HepG2 (cell line): ENCODE data around the gene ZNF331. TPM values are rescaled to one million over a fixed set of nuclear protein-coding genes. Genes with fewer than 3 reads are reported as not detected.
"Not testable (repeated sequence)": the region's sequence is repeated elsewhere in the genome, so short reads cannot be mapped to it uniquely, and the experiment has no call there.

Experiments
- ATAC-seq: fragments of 200-7000 bp; cut with Tn5 transposase; 3 replicates; pipeline ENCODE4 v1.9.1; 2020; ENCODE audit warnings: mild to moderate bottlenecking, moderate library complexity
- BruUV-seq: library from RNA; stranded (reverse); fragments of 400-500 nt; replicated peaks from 2 replicates; lab custom pipeline; 2021; lab: Mats Ljungman, UMichigan
- CTCF ChIA-PET: fragments of 300-600 bp; formaldehyde crosslinking; extraction: SDS; loops from one replicate; lab custom pipeline; 2021; ENCODE audit warnings: low total read pairs, inconsistent platforms, low intra/inter-chr PET ratio; lab: Yijun Ruan, JAX
- POLR2A ChIA-PET: fragments of 350-600 bp; sonication (Branson Sonifier 250); formaldehyde crosslinking; loops from one replicate; lab custom pipeline; 2020; ENCODE audit warnings: antibody characterized with exemption, inconsistent platforms; lab: Yijun Ruan, JAX
- DNase-seq: peaks from one replicate; pipeline ENCODE4 v3.0.0-alpha.2; 2015; ENCODE audit warnings: low spot score
- FAIRE-seq: peaks from 3 replicates; lab custom pipeline; 2011; peaks lifted over from hg19 to GRCh38; lab: Jason Lieb, UNC
- H2AFZ ChIP-seq: one replicate; pipeline ENCODE4 v1.6.1; 2011; ENCODE audit warnings: low read length, inconsistent platforms
- H3K27ac ChIP-seq: fragments of 300-600 bp; 3 replicates; pipeline ENCODE4 v1.8.0; 2011; ENCODE audit warnings: mixed run types, mild to moderate bottlenecking, mixed read lengths, low read length, inconsistent platforms; ENCODE audit not compliant: insufficient read depth; ENCODE audit errors: extremely low read length
- H3K27me3 ChIP-seq, 2 experiments: fragments of 200-600 bp in 1 of 2; 2 replicates in 1 of 2; 3 replicates in 1 of 2; pipeline versions ENCODE4 v1.6.0 to v1.8.0; 2011; ENCODE audit warnings: low read length in 2 of 2, mild to moderate bottlenecking in 2 of 2, moderate library complexity in 2 of 2, inconsistent platforms in 1 of 2; ENCODE audit not compliant: insufficient read depth in 2 of 2, control insufficient read depth in 1 of 2
- H3K36me3 ChIP-seq, 2 experiments: fragments of 200-600 bp in 1 of 2; replicated peaks in 1 of 2; 2 replicates in 1 of 2; 3 replicates in 1 of 2; pipeline versions ENCODE4 v1.5.1 to v1.8.0; 2011; ENCODE audit warnings: low read length in 2 of 2, inconsistent platforms in 1 of 2; ENCODE audit not compliant: insufficient read depth in 2 of 2, control insufficient read depth in 1 of 2
- H3K4me1 ChIP-seq: 2 replicates; pipeline ENCODE4 v1.5.1; 2012; ENCODE audit warnings: low read length, inconsistent platforms; ENCODE audit not compliant: insufficient read depth
- H3K4me2 ChIP-seq: 2 replicates; pipeline ENCODE4 v1.6.0; 2011; ENCODE audit warnings: low read depth, low read length, inconsistent platforms
- H3K4me3 ChIP-seq, 3 experiments: fragments of 200-600 bp in 1 of 3; sonication (generic), shearing (Covaris generic) in 1 of 3; replicated peaks in 1 of 3; 2 replicates each; pipeline ENCODE4 v1.5.1; 2011 to 2016; ENCODE audit warnings: low read length in 3 of 3, inconsistent platforms in 2 of 3, low read depth in 2 of 3, mild to moderate bottlenecking in 2 of 3, control low read depth in 1 of 3, mixed read lengths in 1 of 3; ENCODE audit not compliant: insufficient read depth in 1 of 3
- H3K79me2 ChIP-seq: one replicate; pipeline ENCODE4 v1.6.1; 2011; ENCODE audit warnings: low read length, inconsistent platforms; ENCODE audit not compliant: insufficient read depth
- H3K9ac ChIP-seq: 2 replicates; pipeline ENCODE4 v1.6.0; 2011; ENCODE audit warnings: mild to moderate bottlenecking, low read depth, low read length, inconsistent platforms; ENCODE audit not compliant: insufficient read depth
- H3K9me3 ChIP-seq: 2 replicates; pipeline ENCODE4 v1.5.1; 2012; ENCODE audit warnings: mild to moderate bottlenecking, low read length
- H4K20me1 ChIP-seq: 2 replicates; pipeline ENCODE4 v1.6.0; 2011; ENCODE audit warnings: inconsistent platforms, mild to moderate bottlenecking, low read length, moderate library complexity; ENCODE audit not compliant: insufficient read depth
- ARID4A ChIP-seq: sonication (generic); formaldehyde crosslinking; IDR thresholded peaks from 2 replicates; pipeline ENCODE4 v1.5.0; 2020; ENCODE audit warnings: mild to moderate bottlenecking, missing genetic modification reagents, borderline replicate concordance
- BCL6 ChIP-seq: IDR thresholded peaks from 2 replicates; pipeline ENCODE4 v1.6.1; 2016; ENCODE audit warnings: missing genetic modification reagents, missing compliant biosample characterization
- DRAP1 ChIP-seq: IDR thresholded peaks from 2 replicates; pipeline ENCODE4 v1.6.1; 2016; ENCODE audit warnings: missing genetic modification reagents, missing compliant biosample characterization
- EP300 ChIP-seq, 3 experiments: sonication (generic) in 1 of 3; formaldehyde crosslinking in 1 of 3; IDR thresholded peaks; 2 replicates each; pipeline versions ENCODE4 v1.5.1 to v1.6.1; 2011 to 2020; ENCODE audit warnings: low read depth in 2 of 3, low read length in 2 of 3, borderline replicate concordance in 1 of 3, improper control_type of control experiment in 1 of 3, mild to moderate bottlenecking in 1 of 3, missing genetic modification reagents in 1 of 3, moderate library complexity in 1 of 3
- FOXP1 ChIP-seq, 2 experiments: fragments of 450-650 bp in 1 of 2; IDR thresholded peaks; 2 replicates each; pipeline ENCODE4 v1.6.1; 2017 to 2018; ENCODE audit warnings: antibody characterized with exemption in 1 of 2
- IKZF5 ChIP-seq: IDR thresholded peaks from 2 replicates; pipeline ENCODE4 v1.6.1; 2018; ENCODE audit warnings: missing genetic modification reagents, mild to moderate bottlenecking, missing compliant biosample characterization
- MAFF ChIP-seq: IDR thresholded peaks from 2 replicates; pipeline ENCODE4 v1.6.1; 2011; ENCODE audit warnings: low read depth, low read length, improper control_type of control experiment
- NCOA2 ChIP-seq: sonication (generic); formaldehyde crosslinking; IDR thresholded peaks from 2 replicates; pipeline ENCODE4 v1.8.0; 2022; ENCODE audit warnings: inconsistent platforms
- PITX1 ChIP-seq: sonication (generic); formaldehyde crosslinking; IDR thresholded peaks from 2 replicates; pipeline ENCODE4 v1.5.1; 2020; ENCODE audit warnings: mild to moderate bottlenecking, missing genetic modification reagents
- RXRA ChIP-seq: sonication (generic); formaldehyde crosslinking; IDR thresholded peaks from 2 replicates; pipeline ENCODE4 v1.5.1; 2020; ENCODE audit warnings: missing genetic modification reagents
- TFE3 ChIP-seq: IDR thresholded peaks from 2 replicates; pipeline ENCODE4 v1.6.1; 2016
- ZFP1 ChIP-seq: IDR thresholded peaks from 2 replicates; pipeline ENCODE4 v1.6.1; 2016
- ZNF644 ChIP-seq: IDR thresholded peaks from 2 replicates; pipeline ENCODE4 v1.6.1; 2016; ENCODE audit warnings: low read depth
- WGBS: methylation state at CpG from one replicate; pipeline ENCODE4 v1.1.6; 2017; ENCODE audit warnings: low lambda C conversion rate; 5-methylcytosine and 5-hydroxymethylcytosine counted together
- in situ Hi-C: cut with HindIII; loops from 2 replicates; pipeline ENCODE4 v1.10.0; 2017; ENCODE audit warnings: low pct_unique_long_range_greater_than_20kb; ENCODE audit not compliant: extremely low pct_ligation_motif_present
- intact Hi-C: fragments of 100-400 bp; cut with micrococcal nuclease; formaldehyde crosslinking; loops from one replicate; pipeline ENCODE4 v1.10.0; 2022; ENCODE audit not compliant: unreplicated experiment
- polyA plus RNA-seq, 8 experiments: library from polyadenylated mRNA; depleted of rRNA in 3 of 8; stranded (reverse) in 7 of 8; unstranded in 1 of 8; fragments of >200 nt; fragmentation: Illumina TruSeq in 4 of 8; extraction: Trizol in 4 of 8; gene quantifications; 2 replicates each; pipeline versions ENCODE4 v1.2.1 to v1.2.3, GENCODE V29; 2011 to 2016; ENCODE audit warnings: low read depth in 4 of 8, missing spikeins in 1 of 8, mixed read lengths in 1 of 8; ENCODE audit not compliant: insufficient read depth in 1 of 8
- total RNA-seq, 5 experiments: library from RNA; depleted of rRNA; stranded (reverse); fragments of >200 nt; fragmentation: Illumina TruSeq; extraction: Trizol; gene quantifications; 2 replicates each; pipeline ENCODE4 v1.2.3, GENCODE V29; 2016; ENCODE audit warnings: low read depth in 1 of 5
- TF ChIP-seq, protein P1 (sequence below): IDR thresholded peaks from 2 replicates; pipeline ENCODE4 v1.6.1; 2016; ENCODE audit warnings: mild to moderate bottlenecking

ZNF331 gene
- total and polyA plus RNA-seq, 2 of the 13 experiments (the other 11 are each of a cell fraction or from before 2014, with no cell fraction given): 8.2 to 13.3 TPM

GRCh38 chr19:53497311-53498023 lies 40.5 kb upstream of the ZNF331 start:
- peak; percentile 100 for ATAC-seq
- not testable (repeated sequence) for BruUV-seq
- TF ChIP-seq BCL6 (CRISPR knock-in tag): peak; percentile 65
- TF ChIP-seq FOXP1 (IDR thresholded peaks at IDR 0.05): peak; percentile 75
- peak; percentile 76 for TF ChIP-seq FOXP1 (CRISPR knock-in tag; IDR thresholded peaks at IDR 0.05)
- peak; percentile 44; the same call in 1 of the 2 replicates for TF ChIP-seq IKZF5 (CRISPR knock-in tag)
- peak; percentile 79 for TF ChIP-seq PITX1 (CRISPR knock-in tag)
- peak; percentile 69 for TF ChIP-seq NCOA2 (CRISPR knock-in tag)
- peak; percentile 41; the same call in 1 of the 2 replicates for TF ChIP-seq DRAP1 (CRISPR knock-in tag)
- TF ChIP-seq ZNF644 (CRISPR knock-in tag): peak; percentile 52; the same call in 1 of the 2 replicates
- 0 out of 2 replicates have a peak, but pooled peaks have one; percentile 38 for TF ChIP-seq ZFP1 (CRISPR knock-in tag)
- TF ChIP-seq MAFF: peak; percentile 47; the same call in 1 of the 2 replicates
- peak; percentile 57; the same call in 1 of the 2 replicates for TF ChIP-seq RXRA
- TF ChIP-seq EP300 (IDR thresholded peaks at IDR 0.05; ENCODE audit: low read depth in 2 of 2, low read length in 2 of 2): peak in 1 of 2 experiments; percentile 55; a peak in 1 of 4 replicates
- 0 out of 2 replicates have a peak, but pooled peaks have one; percentile 37 for TF ChIP-seq EP300 (CRISPR knock-in tag; IDR thresholded peaks at IDR 0.05; ENCODE audit: borderline replicate concordance)
- TF ChIP-seq ARID4A (CRISPR knock-in tag): peak; percentile 35; the same call in 1 of the 2 replicates
- peak; percentile 52; the same call in 1 of the 2 replicates for TF ChIP-seq TFE3 (CRISPR knock-in tag)
- TF ChIP-seq, protein P1, sequence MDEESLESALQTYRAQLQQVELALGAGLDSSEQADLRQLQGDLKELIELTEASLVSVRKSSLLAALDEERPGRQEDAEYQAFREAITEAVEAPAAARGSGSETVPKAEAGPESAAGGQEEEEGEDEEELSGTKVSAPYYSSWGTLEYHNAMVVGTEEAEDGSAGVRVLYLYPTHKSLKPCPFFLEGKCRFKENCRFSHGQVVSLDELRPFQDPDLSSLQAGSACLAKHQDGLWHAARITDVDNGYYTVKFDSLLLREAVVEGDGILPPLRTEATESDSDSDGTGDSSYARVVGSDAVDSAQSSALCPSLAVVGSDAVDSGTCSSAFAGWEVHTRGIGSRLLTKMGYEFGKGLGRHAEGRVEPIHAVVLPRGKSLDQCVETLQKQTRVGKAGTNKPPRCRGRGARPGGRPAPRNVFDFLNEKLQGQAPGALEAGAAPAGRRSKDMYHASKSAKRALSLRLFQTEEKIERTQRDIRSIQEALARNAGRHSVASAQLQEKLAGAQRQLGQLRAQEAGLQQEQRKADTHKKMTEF (CRISPR knock-in tag): 0 out of 2 replicates have a peak, but pooled peaks have one; percentile 35

More at GRCh38 chr19:53497311-53498023, 40.5 kb upstream of the ZNF331 start:
- in situ Hi-C loops, H4K20me1 ChIP-seq, H2AFZ ChIP-seq, H3K79me2 ChIP-seq, intact Hi-C loops, H3K27me3 ChIP-seq, H3K9me3 ChIP-seq, H3K36me3 ChIP-seq, CTCF ChIA-PET: not testable (repeated sequence)
- H3K4me1 ChIP-seq: peaks cover 25% of the 10 kb centered on the region
- POLR2A ChIA-PET: interaction anchor here (2.2 kb wide), 1 partner anchor 10 kb away, joined by 5 read pairs; no protein-coding TSS in a partner anchor
- peak; percentile 92 for DNase-seq
- 20% methylated on average over 11 of the region's 11 CpGs for WGBS
- peak; percentile 91 for FAIRE-seq
- peak overlapping the region; percentile 49 for H3K9ac ChIP-seq
- H3K4me2 ChIP-seq: peak overlapping the region; percentile 60
- H3K27ac ChIP-seq: peak overlapping the region; percentile 73
- H3K4me3 ChIP-seq: peak overlapping the region in 1 of 3 experiments; percentile 40; a peak in 1 of 6 replicates
